ENCODE results near the gene TBCD. TPM values are rescaled to one million over a fixed set of nuclear protein-coding genes. Genes with fewer than 3 reads are reported as not detected.

Gene TBCD
- total RNA-seq, 2 experiments from 2014 or later = 87.8 to 145 TPM

DNA sequence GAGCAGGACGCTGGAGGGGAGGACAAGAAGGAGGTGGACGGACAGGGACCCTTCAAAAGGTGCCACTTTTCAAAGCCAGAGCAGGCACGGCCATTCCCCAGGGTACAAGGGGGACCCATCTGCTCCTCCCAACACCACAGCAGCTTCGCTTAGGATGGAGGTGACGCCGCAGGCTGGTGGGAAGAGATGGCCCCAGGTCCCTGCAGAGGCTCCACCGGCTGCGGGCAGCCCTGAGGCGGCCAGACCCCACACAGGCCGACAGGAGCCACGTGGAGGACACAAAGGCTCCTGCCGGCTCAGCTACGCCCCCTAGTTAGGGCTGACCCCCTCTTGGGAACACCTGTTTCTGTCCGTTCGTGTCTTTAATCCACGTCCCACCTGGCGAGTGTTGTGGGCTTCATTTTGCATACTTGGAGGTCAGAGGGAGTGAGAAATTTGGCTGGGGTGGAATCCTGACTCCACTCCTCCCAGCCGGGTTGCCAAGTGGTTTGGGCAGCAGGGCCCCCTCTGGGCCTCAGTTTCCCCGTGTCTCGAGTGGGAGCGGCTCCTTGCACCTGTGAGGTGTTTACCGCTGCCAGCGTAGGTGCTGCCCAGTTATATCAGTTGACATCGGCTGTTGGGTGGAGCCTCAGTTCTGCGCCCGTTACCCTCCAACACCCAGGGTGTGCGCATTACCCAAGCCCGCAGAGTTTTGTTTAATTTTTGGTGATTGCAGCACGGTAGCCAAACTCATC, 41.2 kb upstream of the TBCD start:
- POLR2A ChIA-PET = no interaction called here
- Histone ChIP-seq H2AFZ (ENCODE audit: low read length) (no peak overlapping the region), H3K4me3 (ENCODE audit: low read depth, low read length, poor library complexity, severe bottlenecking) (no peak overlapping the region), H3K4me1 (ENCODE audit: insufficient read depth, low read length, poor library complexity, severe bottlenecking) (peaks cover 34% of the 10 kb centered on the region), H3K27ac (ENCODE audit: low read depth, low read length, poor library complexity, severe bottlenecking) (no peak overlapping the region), H3K36me3 (ENCODE audit: insufficient read depth, low read length) (no peaks in the 10 kb centered on the region), H3K4me2 (ENCODE audit: low read length) (no peak overlapping the region), H3K9me2 (ENCODE audit: insufficient read depth, low read length) (no peaks in the 10 kb centered on the region), H3K9me3 (ENCODE audit: low read length) (no peaks in the 10 kb centered on the region), H3K79me2 (ENCODE audit: insufficient read depth, low read depth, low read length) (no peaks in the 10 kb centered on the region), H4K20me1 (ENCODE audit: insufficient read depth, low read length) (no peaks in the 10 kb centered on the region)
- CTCF ChIA-PET (ENCODE audit: unreplicated experiment) = no interaction called here
- BruUV-seq (replicated peaks) = no TSS peak
- intact Hi-C loops (cut with micrococcal nuclease; ENCODE audit: unreplicated experiment) = no loop called here
- TF ChIP-seq CTCF (conservative IDR thresholded peaks at IDR 0.05; ENCODE audit: low read length) (peak; percentile 68), EZH2phosphoT487 (IDR thresholded peaks at IDR 0.05; ENCODE audit: borderline replicate concordance, low read depth, low read length) (no peak)
- DNase-seq (ENCODE audit: low spot score) = peak; percentile 38

DNA sequence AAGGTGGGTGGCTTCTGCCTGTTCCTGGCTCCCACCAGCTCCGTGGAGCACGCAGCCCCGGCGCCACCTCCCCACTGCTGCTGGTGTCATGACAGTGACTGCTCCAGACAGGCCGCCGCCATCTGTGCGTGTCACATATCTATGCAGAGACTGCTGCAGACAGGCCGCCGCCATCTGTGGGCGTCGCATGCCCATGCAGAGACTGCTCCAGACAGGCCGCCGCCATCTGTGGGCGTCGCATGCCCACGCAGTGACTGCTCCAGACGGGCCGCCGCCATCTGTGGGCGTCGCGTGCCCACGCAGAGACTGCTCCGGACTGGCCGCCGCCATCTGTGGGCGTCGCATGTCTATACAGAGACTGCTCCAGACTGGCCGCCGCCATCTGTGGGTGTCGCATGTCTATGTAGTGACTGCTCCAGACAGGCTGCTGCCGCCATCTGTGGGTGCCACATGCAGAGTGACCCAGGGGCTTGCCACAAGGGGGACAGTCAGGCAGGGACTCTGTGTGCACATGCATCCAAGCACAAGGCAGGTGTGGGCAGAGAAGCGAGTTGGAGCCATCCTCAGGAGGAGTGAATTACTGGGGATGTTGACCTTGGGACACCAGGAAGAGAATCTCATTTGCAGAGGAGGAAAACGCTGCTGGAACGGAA, 38.7 kb upstream of the TBCD start:
- H3K9me3 ChIP-seq (ENCODE audit: low read length) = no peaks in the 10 kb centered on the region
- no peak for DNase-seq (ENCODE audit: low spot score)

More for the DNA sequence above, 38.7 kb upstream of the TBCD start:
- Histone ChIP-seq H3K79me2 (ENCODE audit: insufficient read depth, low read depth, low read length) (peaks cover 16% of the 10 kb centered on the region), H3K9me2 (ENCODE audit: insufficient read depth, low read length) (no peaks in the 10 kb centered on the region), H3K36me3 (ENCODE audit: insufficient read depth, low read length) (peaks cover under 1% of the 10 kb centered on the region; the same call in 1 of the 2 replicates), H2AFZ (ENCODE audit: low read length) (no peak overlapping the region), H3K27ac (ENCODE audit: low read depth, low read length, poor library complexity, severe bottlenecking) (no peak overlapping the region), H3K4me2 (ENCODE audit: low read length) (no peak overlapping the region), H3K4me3 (ENCODE audit: low read depth, low read length, poor library complexity, severe bottlenecking) (no peak overlapping the region), H3K4me1 (ENCODE audit: insufficient read depth, low read length, poor library complexity, severe bottlenecking) (peaks cover 36% of the 10 kb centered on the region), H4K20me1 (ENCODE audit: insufficient read depth, low read length) (peaks cover 4% of the 10 kb centered on the region; the same call in 1 of the 2 replicates)
- BruUV-seq (replicated peaks) = no TSS peak
- CTCF ChIA-PET (ENCODE audit: unreplicated experiment) = interaction anchor here (1.0 to 1.3 kb wide), 2 partner anchors 35 to 69 kb away, joined by 4 to 5 read pairs; no protein-coding TSS in a partner anchor
- TF ChIP-seq EZH2phosphoT487 (IDR thresholded peaks at IDR 0.05; ENCODE audit: borderline replicate concordance, low read depth, low read length) (no peak), CTCF (conservative IDR thresholded peaks at IDR 0.05; ENCODE audit: low read length) (no peak)
- intact Hi-C loops (cut with micrococcal nuclease; ENCODE audit: unreplicated experiment) = no loop called here
- POLR2A ChIA-PET = interaction anchor here (0.8 to 1.5 kb wide), 2 partner anchors 91 to 405 kb away, joined by 3 read pairs; no protein-coding TSS in a partner anchor

Data from OCI-LY7 (cell line).